Transverse colon (tissue), 4 donors: ENCODE data around the gene KSR1. TPM values are rescaled to one million over a fixed set of nuclear protein-coding genes. Genes with fewer than 3 reads are reported as not detected.
"Not testable (repeated sequence)": the region's sequence is repeated elsewhere in the genome, so short reads cannot be mapped to it uniquely, and the experiment has no call there.

Source experiments
- DNase-seq: peaks from one replicate; pipeline ENCODE4 v3.0.0-alpha.2; 2019
- H3K27ac ChIP-seq, 4 donors: fragments of 200-600 bp; sonication (generic); 2 replicates each; pipeline ENCODE4 v1.5.1; 2016 to 2018; ENCODE audit warnings: inconsistent platforms in 4 of 4
- H3K27me3 ChIP-seq: fragments of 200-600 bp; sonication (generic); 2 replicates; pipeline ENCODE4 v1.5.1; 2017; ENCODE audit warnings: inconsistent platforms
- H3K36me3 ChIP-seq, 4 donors: fragments of 200-600 bp; sonication (generic); 2 replicates each; pipeline ENCODE4 v1.5.1; 2017 to 2019; ENCODE audit warnings: inconsistent platforms in 4 of 4
- H3K4me1 ChIP-seq, 4 donors: fragments of 200-600 bp; sonication (generic); 2 replicates each; pipeline ENCODE4 v1.5.1; 2017 to 2020; ENCODE audit warnings: inconsistent platforms in 4 of 4
- H3K4me3 ChIP-seq, 4 donors: fragments of 200-600 bp; sonication (generic); 1 replicate in 1 of 4; 2 replicates in 3 of 4; pipeline versions ENCODE4 v1.5.1 to v1.6.1; 2017 to 2019; ENCODE audit warnings: inconsistent platforms in 4 of 4
- H3K9me3 ChIP-seq, 2 donors: fragments of 200-600 bp; sonication (generic); 2 replicates each; pipeline ENCODE4 v1.5.1; 2017 to 2019; ENCODE audit warnings: inconsistent platforms in 2 of 2
- CTCF ChIP-seq, 5 experiments: fragments of 200-600 bp in 3 of 5; fragments of 450-650 bp in 2 of 5; sonication (generic) in 3 of 5; IDR thresholded peaks; 1 replicate in 2 of 5; 2 replicates in 3 of 5; pipeline ENCODE4 v1.5.1; 2016 to 2017; ENCODE audit warnings: antibody characterized with exemption in 5 of 5, inconsistent platforms in 3 of 5, mild to moderate bottlenecking in 2 of 5, moderate library complexity in 1 of 5
- EP300 ChIP-seq: sonication (generic); formaldehyde crosslinking; IDR thresholded peaks from one replicate; pipeline ENCODE4 v1.6.1; 2017; ENCODE audit warnings: antibody characterized with exemption, low read depth
- POLR2A ChIP-seq: fragments of 450-650 bp; IDR thresholded peaks from one replicate; pipeline ENCODE4 v1.6.1; 2016; ENCODE audit warnings: antibody characterized with exemption, mild to moderate bottlenecking, moderate library complexity
- POLR2AphosphoS5 ChIP-seq, 3 donors: sonication (generic); formaldehyde crosslinking; IDR thresholded peaks; one replicate each; pipeline ENCODE4 v1.6.1; 2016; ENCODE audit warnings: antibody characterized with exemption in 3 of 3
- WGBS, 2 donors: methylation state at CpG; one replicate each; pipeline ENCODE4 v1.1.5; 2018; ENCODE audit warnings: low coverage in 1 of 2; 5-methylcytosine and 5-hydroxymethylcytosine counted together
- in situ Hi-C, 4 donors: fragments of 200-750 bp; cut with MboI; loops; one replicate each; pipeline versions ENCODE4 v1.15.0 to v1.15.1; 2017; ENCODE audit warnings: low sequenced_read_pairs in 3 of 4, low pct_ligation_motif_present in 1 of 4, low pct_unique_long_range_greater_than_20kb in 1 of 4
- intact Hi-C: fragments of 100-400 bp; cut with DNase I; formaldehyde crosslinking; loops from one replicate; pipeline ENCODE4 v1.15.1; 2023; ENCODE audit warnings: low total_unique reads
- total RNA-seq, 4 donors: library from RNA; depleted of rRNA; stranded (reverse); fragments of >200 nt; gene quantifications; one replicate each; pipeline ENCODE4 v1.1.0, GENCODE V29; 2016

The KSR1 gene
- total RNA-seq, 4 donors from 2014 or later: 8.2 to 55.7 (median 30.9) TPM

GRCh38 chr17:27664606-27664965, 208.3 kb downstream of the KSR1 start:
- no peak overlapping the region for H3K4me3 ChIP-seq
- in situ Hi-C loops: loop anchor here in 3 of 4 donors (5.0 to 10.0 kb wide), 2 partner anchors 80 to 88 kb away; no protein-coding TSS in a partner anchor
- no peak overlapping the region for H3K27ac ChIP-seq
- intact Hi-C loops: no loop called here
- no peak for DNase-seq
- no peaks in the 10 kb centered on the region for H3K27me3 ChIP-seq
- 67 to 89% methylated on average over 1 to 2 of the region's 2 CpGs for WGBS, 2 donors
- H3K9me3 ChIP-seq: no peaks in the 10 kb centered on the region
- H3K4me1 ChIP-seq: no peaks in the 10 kb centered on the region
- no peak for TF ChIP-seq CTCF (IDR thresholded peaks at IDR 0.05)
- no peak for TF ChIP-seq EP300
- TF ChIP-seq POLR2AphosphoS5 (IDR thresholded peaks at IDR 0.05): no peak
- no peak for TF ChIP-seq POLR2A
- H3K36me3 ChIP-seq: no peaks in the 10 kb centered on the region

- TF ChIP-seq POLR2AphosphoS5 (IDR thresholded peaks at IDR 0.05) (no peak), POLR2A (no peak)
- Histone ChIP-seq H3K9me3 (no peaks in the 10 kb centered on the region), H3K27me3 (no peaks in the 10 kb centered on the region), H3K4me1 (no peaks in the 10 kb centered on the region), H3K27ac (no peak overlapping the region), H3K4me3 (no peak overlapping the region), H3K36me3 (no peaks in the 10 kb centered on the region)
- DNase-seq: no peak
- intact Hi-C loops: no loop called here
- in situ Hi-C loops: loop anchor here in 2 of 4 donors (10.0 kb wide), 1 partner anchor 79 kb away; no protein-coding TSS in a partner anchor
- 58 to 83% methylated on average over 2 to 4 of the region's 4 CpGs for WGBS, 2 donors
These were observed 209.3 kb downstream of the KSR1 start for GRCh38 chr17:27665549-27665948.

- WGBS, 2 donors: 74 to 90% methylated on average over 4 to 6 of the region's 6 CpGs
These were observed 210.0 kb downstream of the KSR1 start for GRCh38 chr17:27666270-27666669.

GRCh38 chr17:27666831-27667560, 210.7 kb downstream of the KSR1 start:
- H3K9me3 ChIP-seq: no peaks in the 10 kb centered on the region
- H3K27ac ChIP-seq: no peak overlapping the region
- 97% methylated on average over 6 of the region's 11 CpGs; no CpG with 5 or more reads in 1 of the 2 donors for WGBS, 2 donors
- intact Hi-C loops: no loop called here
- no peaks in the 10 kb centered on the region for H3K36me3 ChIP-seq
- in situ Hi-C loops: loop anchor here in 2 of 4 donors (10.0 kb wide), 1 partner anchor 78 kb away; no protein-coding TSS in a partner anchor
- no peaks in the 10 kb centered on the region for H3K27me3 ChIP-seq
- TF ChIP-seq EP300 (no peak), POLR2A (no peak), POLR2AphosphoS5 (IDR thresholded peaks at IDR 0.05) (no peak), CTCF (IDR thresholded peaks at IDR 0.05) (no peak)
- no peak overlapping the region for H3K4me3 ChIP-seq
- H3K4me1 ChIP-seq: no peaks in the 10 kb centered on the region
- DNase-seq: no peak

More at GRCh38 chr17:27666270-27666669, 210.0 kb downstream of the KSR1 start:
- intact Hi-C loops, H3K9me3 ChIP-seq, H3K4me3 ChIP-seq, H3K27ac ChIP-seq, DNase-seq, H3K36me3 ChIP-seq, H3K27me3 ChIP-seq, H3K4me1 ChIP-seq: not testable (repeated sequence)
- in situ Hi-C loops: loop anchor here in 2 of 4 donors (10.0 kb wide), 1 partner anchor 79 kb away; no protein-coding TSS in a partner anchor

GRCh38 chr17:27667656-27668487, 211.6 kb downstream of the KSR1 start:
- 82 to 89% methylated on average over 2 to 12 of the region's 12 CpGs for WGBS, 2 donors
- no peaks in the 10 kb centered on the region for H3K4me1 ChIP-seq
- H3K27ac ChIP-seq: no peak overlapping the region
- H3K36me3 ChIP-seq: no peaks in the 10 kb centered on the region
- H3K9me3 ChIP-seq: no peaks in the 10 kb centered on the region
- no peak overlapping the region for H3K4me3 ChIP-seq
- intact Hi-C loops: no loop called here
- DNase-seq: no peak
- no peak for TF ChIP-seq POLR2AphosphoS5 (IDR thresholded peaks at IDR 0.05)
- no peak for TF ChIP-seq POLR2A
- TF ChIP-seq EP300: no peak
- no peaks in the 10 kb centered on the region for H3K27me3 ChIP-seq
- in situ Hi-C loops: loop anchor here in 2 of 4 donors (10.0 kb wide), 1 partner anchor 77 kb away; no protein-coding TSS in a partner anchor
